Measurements from ENCODE around the gene PPARG. TPM values are rescaled to one million over a fixed set of nuclear protein-coding genes. Genes with fewer than 3 reads are reported as not detected.
A peak's percentile ranks its signal among the peaks of the same experiment; 100 is the strongest.

The PPARG gene
- total and polyA plus RNA-seq, 2 experiments from 2014 or later, result 0.45 to 1.2 TPM

GRCh38 chr3:12369029-12369428, 80.2 kb downstream of the PPARG start:
- no peaks in the 10 kb centered on the region for H3K36me3 ChIP-seq
- no peaks in the 10 kb centered on the region for H3K9me3 ChIP-seq (ENCODE audit: low read depth)
- TF ChIP-seq CTCF (IDR thresholded peaks at IDR 0.05; ENCODE audit: low read depth, low read length), result no peak
- H3K4me3 ChIP-seq, result no peak overlapping the region
- no peak for DNase-seq (ENCODE audit: low read depth in 1 of 2, low spot score in 1 of 2)
- peaks cover 11% of the 10 kb centered on the region for H3K27me3 ChIP-seq
- H3K4me1 ChIP-seq (ENCODE audit: low read depth), result no peaks in the 10 kb centered on the region
- no peak overlapping the region for H3K27ac ChIP-seq

GRCh38 chr3:12369598-12369997, 80.7 kb downstream of the PPARG start:
- H3K4me3 ChIP-seq, result no peak overlapping the region
- no peak overlapping the region for H3K27ac ChIP-seq
- no peaks in the 10 kb centered on the region for H3K9me3 ChIP-seq (ENCODE audit: low read depth)
- peaks cover 11% of the 10 kb centered on the region for H3K27me3 ChIP-seq
- H3K36me3 ChIP-seq, result no peaks in the 10 kb centered on the region
- no peak for TF ChIP-seq CTCF (IDR thresholded peaks at IDR 0.05; ENCODE audit: low read depth, low read length)
- no peaks in the 10 kb centered on the region for H3K4me1 ChIP-seq (ENCODE audit: low read depth)
- DNase-seq (ENCODE audit: low read depth in 1 of 2, low spot score in 1 of 2), result no peak

- peak; percentile 25 for TF ChIP-seq CTCF (IDR thresholded peaks at IDR 0.05; ENCODE audit: low read depth, low read length)
- peak in 1 of 2 donors; percentile 54 for DNase-seq (ENCODE audit: low read depth in 1 of 2, low spot score in 1 of 2)
- H3K27me3 ChIP-seq, result peaks cover 11% of the 10 kb centered on the region
- no peaks in the 10 kb centered on the region for H3K9me3 ChIP-seq (ENCODE audit: low read depth)
- no peaks in the 10 kb centered on the region for H3K4me1 ChIP-seq (ENCODE audit: low read depth)
- H3K27ac ChIP-seq, result no peak overlapping the region
- no peaks in the 10 kb centered on the region for H3K36me3 ChIP-seq
- H3K4me3 ChIP-seq, result no peak overlapping the region
Observed at GRCh38 chr3:12370758-12371157, 81.9 kb downstream of the PPARG start.

- Histone ChIP-seq H3K4me3 (no peak overlapping the region), H3K27me3 (peaks cover 11% of the 10 kb centered on the region), H3K9me3 (ENCODE audit: low read depth) (no peaks in the 10 kb centered on the region), H3K27ac (no peak overlapping the region), H3K36me3 (no peaks in the 10 kb centered on the region), H3K4me1 (ENCODE audit: low read depth) (no peaks in the 10 kb centered on the region)
- DNase-seq (ENCODE audit: low read depth in 1 of 2, low spot score in 1 of 2), result peak in 1 of 2 donors; percentile 55
- TF ChIP-seq CTCF (IDR thresholded peaks at IDR 0.05; ENCODE audit: low read depth, low read length), result no peak
Observed at GRCh38 chr3:12371525-12372140, 82.8 kb downstream of the PPARG start.

- H3K4me1 ChIP-seq (ENCODE audit: low read depth), result no peaks in the 10 kb centered on the region
- no peak overlapping the region for H3K27ac ChIP-seq
- H3K9me3 ChIP-seq (ENCODE audit: low read depth), result no peaks in the 10 kb centered on the region
- no peak for TF ChIP-seq CTCF (IDR thresholded peaks at IDR 0.05; ENCODE audit: low read depth, low read length)
- DNase-seq (ENCODE audit: low read depth in 1 of 2, low spot score in 1 of 2), result peak in 1 of 2 donors; percentile 66
- peaks cover 11% of the 10 kb centered on the region for H3K27me3 ChIP-seq
- no peak overlapping the region for H3K4me3 ChIP-seq
- H3K36me3 ChIP-seq, result no peaks in the 10 kb centered on the region
Observed at GRCh38 chr3:12372741-12373280, 83.9 kb downstream of the PPARG start.
